Measurements from ENCODE around the gene CEP68.

GRCh38 chr2:65017335-65017734, 38.9 kb upstream of the CEP68 start:
- TF ChIP-seq CTCF (IDR thresholded peaks at IDR 0.05) = peak in 2 of 4 experiments; percentile 25 to 28
- no peak for TF ChIP-seq POLR2A (IDR thresholded peaks at IDR 0.05)

All from uterus (tissue), 2 donors.